ENCODE measurements around the gene TBC1D21.
A peak's percentile ranks its signal among the peaks of the same experiment; 100 is the strongest.

Gene TBC1D21

DNA sequence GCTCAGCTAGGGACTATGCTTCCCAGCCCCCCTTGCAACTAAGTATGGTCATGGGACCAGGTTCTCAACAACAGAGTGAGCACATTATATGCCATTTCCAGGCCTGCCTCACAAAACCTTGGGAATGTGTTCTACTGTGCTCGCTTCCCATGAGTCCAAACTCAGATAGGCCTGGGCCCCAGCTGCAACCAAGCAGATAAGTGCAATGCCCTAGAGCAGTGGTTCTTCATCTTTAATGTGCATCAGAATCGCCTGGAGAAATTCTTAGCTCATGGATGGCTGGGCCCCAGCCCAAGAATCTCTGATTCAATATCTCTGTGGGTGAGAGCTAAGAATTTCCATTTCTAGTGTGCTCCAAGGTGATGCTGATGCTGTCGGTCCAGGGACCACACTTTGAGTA is 27.5 kb upstream of the TBC1D21 start:
- in situ Hi-C loops (cut with HindIII; ENCODE audit: low pct_unique_long_range_greater_than_20kb, low sequenced_read_pairs): no loop called here
- no peak for DNase-seq (ENCODE audit: low read depth in 1 of 2, low spot score in 1 of 2)
- no peak for TF ChIP-seq JUND (IDR thresholded peaks at IDR 0.05; ENCODE audit: low read depth)

DNA sequence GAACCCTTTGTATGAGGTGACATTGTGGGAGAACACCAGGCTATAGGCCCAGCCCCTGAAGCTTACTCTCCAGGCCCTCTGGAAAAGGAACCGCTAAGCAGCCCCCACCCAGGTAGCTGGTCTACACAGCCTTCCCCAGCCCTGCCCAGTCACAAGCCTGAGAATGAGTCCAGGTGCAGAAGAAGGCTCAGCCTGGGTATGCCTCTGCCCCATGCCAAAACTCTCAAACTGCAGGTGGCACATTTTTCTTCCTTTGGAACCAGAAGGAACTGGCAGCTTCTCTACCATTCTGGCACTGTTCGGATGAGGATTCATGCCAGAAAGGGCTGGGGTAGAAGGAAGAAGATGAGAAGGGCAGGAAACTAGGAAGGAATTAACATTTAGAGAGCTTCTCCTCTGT is 23.7 kb upstream of the TBC1D21 start:
- TF ChIP-seq JUND (IDR thresholded peaks at IDR 0.05; ENCODE audit: low read depth): no peak
- DNase-seq (ENCODE audit: low read depth in 1 of 2, low spot score in 1 of 2): no peak
- in situ Hi-C loops (cut with HindIII; ENCODE audit: low pct_unique_long_range_greater_than_20kb, low sequenced_read_pairs): no loop called here

DNA sequence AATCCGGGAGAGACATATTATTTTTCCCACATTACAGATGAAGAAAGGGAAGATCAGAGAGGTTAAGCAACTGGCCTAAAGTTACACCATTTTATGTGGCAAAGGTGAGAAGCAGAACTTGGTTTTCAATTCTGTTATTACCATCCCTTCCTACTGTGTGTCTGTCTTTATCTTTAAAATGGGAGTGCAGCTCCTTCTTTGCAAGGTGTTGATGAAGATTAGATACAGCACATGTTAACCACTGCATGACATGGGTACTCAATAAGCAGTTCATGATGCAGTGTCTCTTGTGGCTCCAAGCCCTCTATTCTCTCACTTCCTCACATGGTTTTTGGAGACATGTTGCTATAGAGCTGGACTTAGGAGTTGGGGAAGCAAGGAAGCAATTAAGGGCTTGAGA is 23.1 kb upstream of the TBC1D21 start:
- TF ChIP-seq JUND (IDR thresholded peaks at IDR 0.05; ENCODE audit: low read depth): no peak
- DNase-seq (ENCODE audit: low read depth in 1 of 2, low spot score in 1 of 2): no peak
- in situ Hi-C loops (cut with HindIII; ENCODE audit: low pct_unique_long_range_greater_than_20kb, low sequenced_read_pairs): no loop called here

DNA sequence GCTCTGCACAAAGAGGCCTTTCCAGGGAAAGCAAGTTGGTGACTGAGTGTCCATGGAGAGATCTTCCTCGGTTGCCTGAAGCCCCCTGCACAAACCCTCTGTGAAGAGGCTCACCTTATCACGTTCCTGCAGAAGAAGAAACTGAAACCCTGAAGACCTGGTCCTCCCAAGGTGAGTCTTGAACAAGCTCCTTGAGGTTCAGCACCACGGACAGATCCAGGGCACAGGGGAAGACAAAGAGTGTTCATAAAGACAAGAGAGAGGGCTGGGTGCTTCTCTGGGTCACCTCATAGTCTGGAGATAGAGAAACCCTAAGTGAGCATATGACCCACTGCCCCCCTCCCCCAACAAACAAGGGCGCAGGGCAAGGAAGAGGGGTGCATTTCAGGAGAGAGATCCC is 21.7 kb upstream of the TBC1D21 start:
- in situ Hi-C loops (cut with HindIII; ENCODE audit: low pct_unique_long_range_greater_than_20kb, low sequenced_read_pairs): no loop called here
- TF ChIP-seq JUND (IDR thresholded peaks at IDR 0.05; ENCODE audit: low read depth): no peak
- peak; percentile 63 to 89 for DNase-seq (ENCODE audit: low read depth in 1 of 2, low spot score in 1 of 2)

DNA sequence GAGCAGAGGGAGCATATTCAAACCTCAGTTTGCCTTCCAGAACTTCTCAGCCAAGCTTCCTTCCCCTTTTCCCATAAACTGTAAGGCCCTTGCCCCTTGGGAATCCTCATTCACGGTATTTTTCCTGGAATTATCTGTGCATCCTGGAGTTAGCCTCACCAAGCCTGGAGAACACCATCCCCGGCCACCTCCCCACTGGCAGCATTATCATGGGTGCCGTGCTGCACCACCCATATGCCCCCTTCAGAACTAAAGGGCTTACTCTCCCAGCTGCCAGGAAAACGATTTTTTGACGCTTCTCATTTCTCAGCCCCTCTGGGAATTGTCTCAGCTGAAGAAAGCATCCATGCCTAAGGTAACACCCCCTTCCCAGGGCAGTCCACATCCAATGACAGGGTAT is 20.9 kb upstream of the TBC1D21 start:
- no peak for TF ChIP-seq JUND (IDR thresholded peaks at IDR 0.05; ENCODE audit: low read depth)
- in situ Hi-C loops (cut with HindIII; ENCODE audit: low pct_unique_long_range_greater_than_20kb, low sequenced_read_pairs): no loop called here
- no peak for DNase-seq (ENCODE audit: low read depth in 1 of 2, low spot score in 1 of 2)

DNA sequence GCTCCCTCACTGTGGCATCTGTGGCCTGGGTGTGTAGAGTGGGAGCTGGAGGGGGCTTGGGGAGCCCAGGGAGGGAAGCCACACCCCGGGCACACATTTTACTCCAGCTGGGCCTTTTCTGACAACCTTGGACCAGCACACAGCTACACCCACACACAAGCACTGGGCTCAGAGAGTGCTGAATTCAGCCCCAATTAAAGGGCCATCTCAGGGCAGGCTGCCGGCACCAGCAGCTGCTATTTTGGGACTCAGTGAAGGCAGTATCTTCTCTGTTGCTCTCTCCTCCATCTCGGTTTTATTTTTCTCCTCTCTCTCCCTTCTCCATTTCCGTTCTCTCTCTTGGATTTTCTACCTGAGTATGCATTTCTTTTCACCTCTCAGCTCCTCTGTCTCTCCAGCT is 19.1 kb upstream of the TBC1D21 start:
- no peak for TF ChIP-seq JUND (IDR thresholded peaks at IDR 0.05; ENCODE audit: low read depth)
- DNase-seq (ENCODE audit: low read depth in 1 of 2, low spot score in 1 of 2): no peak
- in situ Hi-C loops (cut with HindIII; ENCODE audit: low pct_unique_long_range_greater_than_20kb, low sequenced_read_pairs): no loop called here

DNA sequence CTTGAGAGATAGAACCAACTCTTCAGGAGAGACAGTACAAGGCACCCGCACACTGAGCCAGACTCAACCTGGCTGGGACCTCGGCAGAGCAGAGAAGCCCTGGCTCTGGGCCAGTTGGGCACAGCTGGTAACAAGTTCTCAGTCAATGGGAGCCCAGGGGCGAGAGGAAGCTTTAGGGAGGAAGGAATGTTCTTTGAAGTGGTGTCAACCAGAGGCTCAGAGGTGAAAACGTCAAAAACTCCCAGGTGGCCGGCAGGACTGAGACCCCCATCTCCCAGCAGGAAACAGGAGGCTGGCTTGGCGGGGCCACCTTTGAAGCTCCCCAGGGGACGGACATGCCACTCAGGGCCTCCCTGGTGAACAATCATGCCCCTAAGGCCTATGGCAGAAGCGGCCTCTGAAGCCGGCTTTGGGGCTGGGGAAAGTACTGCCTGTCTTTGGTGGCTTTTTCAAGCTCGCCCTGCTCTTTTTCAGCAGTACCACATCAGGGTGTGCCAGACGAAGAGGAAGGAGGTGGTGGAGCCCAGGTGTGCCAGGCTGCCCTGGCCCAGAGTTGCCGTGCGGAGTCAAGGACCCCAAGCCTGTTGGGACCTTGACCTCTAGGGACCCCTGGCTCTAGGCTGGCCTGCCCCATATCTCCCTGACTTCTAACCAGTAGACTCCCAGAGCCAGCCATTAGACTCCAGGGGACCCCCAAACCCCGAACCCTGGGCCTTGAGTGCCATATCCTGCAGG is 16.7 kb upstream of the TBC1D21 start:
- in situ Hi-C loops (cut with HindIII; ENCODE audit: low pct_unique_long_range_greater_than_20kb, low sequenced_read_pairs): no loop called here
- TF ChIP-seq JUND (IDR thresholded peaks at IDR 0.05; ENCODE audit: low read depth): no peak
- DNase-seq (ENCODE audit: low read depth in 1 of 2, low spot score in 1 of 2): no peak

DNA sequence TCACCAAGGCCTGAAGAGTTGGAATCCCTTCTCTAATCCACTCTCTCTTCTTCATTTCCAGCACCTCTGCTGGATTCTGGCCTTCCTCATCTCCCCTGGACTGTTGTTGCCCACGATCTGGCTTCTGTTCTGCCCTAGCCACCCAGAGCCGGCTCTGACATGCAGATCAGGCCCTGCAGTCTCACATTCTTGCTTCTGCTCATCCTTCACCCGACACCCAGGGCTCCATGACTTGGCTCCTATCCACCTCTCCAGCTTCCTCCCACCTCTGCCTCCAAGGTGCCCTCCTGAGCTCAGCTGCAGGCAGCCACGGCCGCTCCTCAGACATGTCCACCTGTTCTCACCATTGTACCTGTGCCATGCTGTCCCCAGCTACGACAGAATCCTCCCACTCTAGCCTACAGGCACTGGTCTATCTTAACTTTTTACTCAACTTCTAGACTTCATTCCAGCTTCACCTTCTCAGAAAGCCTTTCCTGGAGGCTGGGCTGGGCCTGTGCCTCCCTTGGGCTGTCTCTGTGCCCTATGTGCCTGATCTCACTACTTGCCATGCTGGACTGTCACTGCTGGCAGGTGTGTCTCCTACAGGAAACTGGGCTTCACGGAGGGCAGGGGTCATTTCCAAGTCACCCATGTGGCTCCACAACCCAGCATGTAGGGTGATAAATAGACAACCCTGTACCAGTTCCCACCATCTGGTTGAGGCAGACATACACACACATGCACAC is 16.0 kb upstream of the TBC1D21 start:
- no peak for TF ChIP-seq JUND (IDR thresholded peaks at IDR 0.05; ENCODE audit: low read depth)
- no peak for DNase-seq (ENCODE audit: low read depth in 1 of 2, low spot score in 1 of 2)
- in situ Hi-C loops (cut with HindIII; ENCODE audit: low pct_unique_long_range_greater_than_20kb, low sequenced_read_pairs): no loop called here

DNA sequence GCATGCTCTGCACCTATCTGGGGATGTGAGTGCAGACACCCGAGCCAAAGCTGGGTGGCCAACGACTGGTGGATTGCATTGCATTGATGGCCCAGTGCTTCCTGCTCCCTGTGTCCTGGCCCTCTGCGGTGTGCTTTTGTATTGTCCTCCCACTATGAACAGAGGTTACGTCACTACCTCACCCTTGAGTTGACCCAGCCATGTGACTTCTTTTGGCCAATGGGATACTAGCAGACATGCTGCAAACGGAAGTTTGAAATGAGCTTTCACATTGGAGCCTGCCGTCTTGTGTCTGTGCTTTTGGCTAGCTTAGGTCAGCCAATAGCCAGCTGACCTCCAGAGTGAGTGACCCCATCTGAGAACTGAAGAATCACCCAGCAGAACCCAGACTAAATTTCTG is 15.3 kb upstream of the TBC1D21 start:
- no peak for TF ChIP-seq JUND (IDR thresholded peaks at IDR 0.05; ENCODE audit: low read depth)
- in situ Hi-C loops (cut with HindIII; ENCODE audit: low pct_unique_long_range_greater_than_20kb, low sequenced_read_pairs): no loop called here
- no peak for DNase-seq (ENCODE audit: low read depth in 1 of 2, low spot score in 1 of 2)

DNA sequence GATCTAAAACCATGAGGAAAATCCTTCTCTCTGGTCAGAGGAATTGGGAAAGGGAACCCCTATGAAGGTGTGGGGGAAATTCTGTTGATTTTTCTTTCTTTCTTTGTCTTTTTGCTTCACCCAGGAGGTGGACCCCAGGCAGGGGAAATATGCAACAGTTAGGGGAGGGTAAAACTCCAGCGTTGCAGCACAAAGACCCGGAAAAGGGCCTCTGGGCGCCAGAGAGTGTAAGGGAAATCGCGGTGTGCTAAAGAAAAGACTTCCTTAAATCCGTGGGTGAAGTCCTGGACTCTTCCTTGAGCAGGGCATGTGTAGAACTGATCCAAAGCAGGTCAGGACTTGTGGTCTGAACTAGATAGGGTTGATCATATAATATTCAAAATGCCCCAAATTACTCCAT is 11.1 kb upstream of the TBC1D21 start:
- TF ChIP-seq JUND (IDR thresholded peaks at IDR 0.05; ENCODE audit: low read depth): no peak
- no peak for DNase-seq (ENCODE audit: low read depth in 1 of 2, low spot score in 1 of 2)

DNA sequence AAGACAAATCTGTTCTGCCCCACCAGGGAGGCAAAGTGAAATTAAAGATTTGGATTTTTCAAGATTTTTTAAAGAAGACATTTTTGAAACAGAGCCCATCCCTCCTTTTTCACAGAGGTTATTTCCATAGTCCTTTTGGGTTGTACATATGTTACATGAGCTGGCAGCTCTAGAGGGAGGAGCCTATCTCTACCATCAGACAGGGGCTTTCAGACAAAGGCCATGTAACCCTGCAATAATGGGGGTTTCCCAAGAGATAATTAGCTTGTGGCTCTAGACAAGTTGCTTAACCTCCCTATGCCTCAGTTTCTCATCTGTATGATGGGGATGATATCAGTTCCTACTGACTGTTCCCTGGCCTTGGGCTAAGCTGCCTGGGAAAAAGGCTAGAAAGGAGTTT is 8.0 kb upstream of the TBC1D21 start:
- DNase-seq (ENCODE audit: low read depth in 1 of 2, low spot score in 1 of 2): no peak
- in situ Hi-C loops (cut with HindIII; ENCODE audit: low pct_unique_long_range_greater_than_20kb, low sequenced_read_pairs): no loop called here
- no peak for TF ChIP-seq JUND (IDR thresholded peaks at IDR 0.05; ENCODE audit: low read depth)

More for the DNA sequence above, 11.1 kb upstream of the TBC1D21 start:
- in situ Hi-C loops (cut with HindIII; ENCODE audit: low pct_unique_long_range_greater_than_20kb, low sequenced_read_pairs): no loop called here

DNA sequence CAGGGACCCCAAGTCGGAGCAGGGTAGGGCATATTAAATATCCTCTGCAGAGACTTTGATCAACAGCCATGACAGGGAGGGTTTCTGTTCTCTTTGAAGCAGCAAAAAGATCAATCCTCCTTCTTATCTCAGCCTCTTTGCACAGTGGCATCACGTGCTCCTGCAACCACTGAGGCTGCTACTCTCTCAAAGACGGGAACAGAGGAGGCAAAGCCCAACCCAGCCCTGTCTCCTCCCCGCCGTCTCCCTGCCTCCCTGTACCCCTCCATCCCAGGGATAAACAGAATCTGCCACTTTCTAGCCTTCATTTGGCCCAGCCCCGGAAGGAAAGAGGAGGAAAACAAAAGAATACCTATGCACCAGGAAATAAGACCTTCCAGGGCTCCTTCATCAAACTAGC is 7.5 kb upstream of the TBC1D21 start:
- no peak for DNase-seq (ENCODE audit: low read depth in 1 of 2, low spot score in 1 of 2)
- TF ChIP-seq JUND (IDR thresholded peaks at IDR 0.05; ENCODE audit: low read depth): no peak
- in situ Hi-C loops (cut with HindIII; ENCODE audit: low pct_unique_long_range_greater_than_20kb, low sequenced_read_pairs): no loop called here

DNA sequence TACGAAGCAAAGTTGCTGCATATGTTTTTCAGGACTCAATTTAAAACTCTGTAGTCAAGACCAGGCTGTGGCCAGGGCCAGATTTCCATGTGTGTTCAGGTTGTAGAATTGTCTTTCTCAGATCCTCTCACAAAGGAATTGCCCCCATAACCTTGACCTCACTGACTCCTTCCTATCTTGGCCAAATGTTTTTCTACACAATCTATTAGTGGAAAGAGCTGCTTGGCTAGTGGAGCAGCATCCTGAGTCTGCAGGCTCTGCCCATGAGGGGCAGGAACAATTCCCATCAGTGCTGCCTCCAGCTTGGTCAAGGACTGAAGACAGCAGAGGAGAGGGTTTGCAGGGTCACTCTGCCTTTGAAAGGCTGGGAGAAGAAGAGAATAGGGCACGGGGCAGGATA is 6.9 kb upstream of the TBC1D21 start:
- in situ Hi-C loops (cut with HindIII; ENCODE audit: low pct_unique_long_range_greater_than_20kb, low sequenced_read_pairs): no loop called here
- no peak for DNase-seq (ENCODE audit: low read depth in 1 of 2, low spot score in 1 of 2)
- no peak for TF ChIP-seq JUND (IDR thresholded peaks at IDR 0.05; ENCODE audit: low read depth)

Measured in T47D (cell line).